Astrocyte of the cerebellum (primary cell): ENCODE data around the gene PIK3CG.
"Not testable (repeated sequence)": the region's sequence is repeated elsewhere in the genome, so short reads cannot be mapped to it uniquely, and the experiment has no call there.

Experiments
- DNase-seq: peaks from one replicate; pipeline ENCODE4 v3.0.0-alpha.2; 2011; ENCODE audit warnings: low read depth
- H3K4me3 ChIP-seq: 2 replicates; pipeline ENCODE4 v1.5.1; 2011; ENCODE audit warnings: mild to moderate bottlenecking, low read depth, low read length, moderate library complexity
- in situ Hi-C: cut with HindIII; loops from 2 replicates; pipeline ENCODE4 v1.10.0; 2017; ENCODE audit warnings: low sequenced_read_pairs
- TF ChIP-seq, protein P1 (sequence below): IDR thresholded peaks from 2 replicates; pipeline ENCODE4 v1.5.1; 2012; ENCODE audit warnings: low read length, low read depth, moderate library complexity, mild to moderate bottlenecking; ENCODE audit errors: missing control alignments

The PIK3CG gene

DNA sequence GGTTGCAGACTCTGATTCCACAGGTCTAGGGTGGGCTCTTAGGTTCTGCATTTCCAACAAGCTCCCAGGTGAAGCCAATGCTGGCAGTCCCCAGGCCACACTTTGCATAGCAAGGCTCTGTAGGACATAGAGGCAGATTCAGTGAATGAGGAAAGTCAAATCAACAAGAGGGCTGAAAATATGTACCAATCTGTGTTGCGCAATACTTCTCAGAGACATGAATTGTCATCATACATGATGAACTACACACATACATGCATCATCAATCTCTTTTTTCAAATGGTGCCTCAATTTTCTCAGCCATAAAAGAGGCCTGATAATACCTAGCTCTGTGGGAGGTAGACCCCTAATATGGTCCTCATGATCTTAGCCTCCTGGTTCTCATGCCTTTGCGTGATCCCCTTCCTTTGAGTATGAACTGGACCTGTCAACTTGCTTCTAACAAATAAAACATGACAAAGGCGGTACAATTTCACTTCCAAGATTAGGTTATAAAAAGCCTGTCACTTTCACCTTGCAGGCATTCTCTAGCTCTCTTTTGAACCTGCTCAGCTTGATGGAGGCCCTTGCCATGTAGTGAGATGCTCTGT, 49.0 kb downstream of the PIK3CG start:
- H3K4me3 ChIP-seq = no peak overlapping the region
- in situ Hi-C loops = no loop called here
- DNase-seq = no peak
- TF ChIP-seq, protein P1, sequence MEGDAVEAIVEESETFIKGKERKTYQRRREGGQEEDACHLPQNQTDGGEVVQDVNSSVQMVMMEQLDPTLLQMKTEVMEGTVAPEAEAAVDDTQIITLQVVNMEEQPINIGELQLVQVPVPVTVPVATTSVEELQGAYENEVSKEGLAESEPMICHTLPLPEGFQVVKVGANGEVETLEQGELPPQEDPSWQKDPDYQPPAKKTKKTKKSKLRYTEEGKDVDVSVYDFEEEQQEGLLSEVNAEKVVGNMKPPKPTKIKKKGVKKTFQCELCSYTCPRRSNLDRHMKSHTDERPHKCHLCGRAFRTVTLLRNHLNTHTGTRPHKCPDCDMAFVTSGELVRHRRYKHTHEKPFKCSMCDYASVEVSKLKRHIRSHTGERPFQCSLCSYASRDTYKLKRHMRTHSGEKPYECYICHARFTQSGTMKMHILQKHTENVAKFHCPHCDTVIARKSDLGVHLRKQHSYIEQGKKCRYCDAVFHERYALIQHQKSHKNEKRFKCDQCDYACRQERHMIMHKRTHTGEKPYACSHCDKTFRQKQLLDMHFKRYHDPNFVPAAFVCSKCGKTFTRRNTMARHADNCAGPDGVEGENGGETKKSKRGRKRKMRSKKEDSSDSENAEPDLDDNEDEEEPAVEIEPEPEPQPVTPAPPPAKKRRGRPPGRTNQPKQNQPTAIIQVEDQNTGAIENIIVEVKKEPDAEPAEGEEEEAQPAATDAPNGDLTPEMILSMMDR = no peak

DNA sequence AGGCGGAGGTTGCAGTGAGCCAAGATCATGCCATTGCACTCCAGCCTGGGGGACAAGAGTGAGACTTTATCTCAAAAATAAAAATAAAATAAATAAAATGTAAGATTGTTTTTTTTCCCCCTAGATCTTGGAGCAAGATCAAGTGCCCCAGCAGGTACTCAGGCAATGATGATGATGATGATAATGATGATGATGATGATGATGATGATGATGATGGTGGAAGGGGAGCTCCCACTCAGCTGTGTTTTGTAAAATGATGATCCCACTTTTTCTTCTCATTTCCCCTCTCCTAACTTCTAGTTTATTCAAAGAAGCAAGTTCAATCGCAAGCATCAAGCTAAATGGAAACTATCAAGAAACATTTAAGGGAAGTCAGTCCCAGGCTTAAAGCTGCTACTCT, 50.3 kb downstream of the PIK3CG start:
- H3K4me3 ChIP-seq = no peak overlapping the region
- in situ Hi-C loops = no loop called here

DNA sequence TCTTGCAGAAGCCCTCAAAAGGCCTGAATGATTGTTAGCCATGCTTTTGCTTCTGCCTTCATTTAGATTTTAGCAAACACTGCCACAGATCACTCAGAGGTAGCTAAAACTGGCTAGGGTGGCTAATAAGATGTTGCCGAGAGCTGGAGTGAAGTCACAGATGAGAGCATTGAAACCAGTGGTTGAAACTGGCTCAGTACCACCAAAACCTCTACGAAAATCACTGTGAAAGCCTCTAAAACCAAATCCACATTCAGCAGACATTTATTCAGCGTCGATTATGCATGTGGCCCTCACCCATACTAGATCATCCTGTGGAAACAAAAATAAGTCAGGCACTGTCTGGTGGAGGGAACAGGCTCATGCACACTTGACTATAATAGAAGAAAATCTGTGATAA, 50.8 kb downstream of the PIK3CG start:
- TF ChIP-seq, protein P1 = no peak
- DNase-seq = no peak
- in situ Hi-C loops = no loop called here

More for the DNA sequence above, 50.3 kb downstream of the PIK3CG start:
- no peak for DNase-seq
- TF ChIP-seq, protein P1 = no peak

DNA sequence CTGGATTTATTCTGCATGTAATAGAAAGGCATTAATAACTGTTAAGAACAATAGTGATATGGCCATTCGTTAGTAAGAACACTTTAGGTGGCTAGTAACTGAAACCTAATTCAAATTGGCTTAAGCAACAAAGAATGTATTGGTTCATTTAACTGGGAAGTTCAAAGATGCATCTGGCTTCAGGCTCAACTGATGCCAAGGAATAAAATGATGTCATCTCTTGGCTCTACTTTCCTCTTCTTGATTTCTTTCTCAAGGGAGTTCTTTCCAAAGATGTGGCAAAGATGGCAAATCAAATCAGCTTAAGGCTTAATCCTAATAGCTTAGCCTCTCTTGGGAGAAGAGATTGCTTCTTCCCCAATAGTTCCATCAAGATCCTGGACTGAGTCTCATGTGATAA, 51.6 kb downstream of the PIK3CG start:
- in situ Hi-C loops = no loop called here
- TF ChIP-seq, protein P1 = no peak
- DNase-seq = peak; percentile 16
- H3K4me3 ChIP-seq = no peak overlapping the region

More for the DNA sequence above, 50.8 kb downstream of the PIK3CG start:
- H3K4me3 ChIP-seq = no peak overlapping the region

DNA sequence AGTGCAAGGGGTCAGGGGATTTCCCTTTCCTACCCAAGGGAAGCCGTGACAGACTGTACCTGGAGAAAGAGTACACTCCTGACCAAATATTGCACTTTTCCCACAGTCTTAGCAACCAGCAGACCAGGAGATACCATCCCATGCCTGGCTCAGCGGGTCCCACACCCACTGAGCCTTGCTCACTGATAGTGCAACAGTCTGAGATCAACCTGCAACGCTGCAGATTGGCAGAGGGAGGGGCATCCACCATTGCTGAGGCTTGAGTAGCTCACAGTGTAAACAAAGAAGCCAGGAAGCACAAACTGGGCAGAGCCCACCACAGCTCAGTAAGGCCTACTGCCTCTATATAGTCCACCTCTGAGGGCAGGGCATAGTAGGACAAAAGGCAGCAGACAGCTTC, 53.9 kb downstream of the PIK3CG start:
- no peak overlapping the region for H3K4me3 ChIP-seq
- no peak for DNase-seq
- in situ Hi-C loops = no loop called here
- TF ChIP-seq, protein P1 = no peak

DNA sequence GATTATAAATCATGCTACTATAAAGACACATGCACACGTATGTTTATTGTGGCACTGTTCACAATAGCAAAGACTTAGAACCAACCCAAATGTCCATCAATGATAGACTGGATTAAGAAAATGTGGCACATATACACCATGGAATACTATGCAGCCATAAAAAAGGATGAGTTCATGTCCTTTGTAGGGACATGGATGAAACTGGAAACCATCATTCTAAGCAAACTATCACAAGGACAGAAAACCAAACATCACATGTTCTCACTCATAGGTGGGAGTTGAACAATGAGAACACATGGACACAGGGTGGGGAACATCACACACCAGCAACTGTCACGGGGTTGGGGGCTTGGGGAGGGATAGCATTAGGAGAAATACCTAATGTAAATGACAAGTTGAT, 59.4 kb downstream of the PIK3CG start:
- in situ Hi-C loops, H3K4me3 ChIP-seq, DNase-seq: not testable (repeated sequence)

DNA sequence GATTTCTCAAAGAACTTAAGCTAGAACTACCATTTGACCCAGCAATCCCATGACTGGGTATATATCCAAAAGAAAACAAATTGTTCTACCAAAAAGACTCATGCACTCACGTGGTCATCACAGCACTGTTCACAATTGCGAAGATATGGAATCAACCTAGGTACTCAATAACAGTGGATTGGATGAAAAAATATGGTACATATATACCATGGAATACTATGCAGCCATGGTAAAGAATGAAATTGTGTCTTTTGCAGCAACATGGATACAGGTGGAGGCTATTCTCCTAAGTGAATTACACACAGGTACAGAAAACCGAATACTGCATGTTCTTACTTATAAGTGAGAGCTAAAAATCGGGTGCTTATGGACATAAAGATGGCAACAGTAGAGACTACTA, 61.8 kb downstream of the PIK3CG start:
- TF ChIP-seq, protein P1 = no peak
- in situ Hi-C loops = no loop called here
- no peak for DNase-seq
- no peak overlapping the region for H3K4me3 ChIP-seq
